BJ (cell line): ENCODE results near the gene PVALEF. TPM values are rescaled to one million over a fixed set of nuclear protein-coding genes. Genes with fewer than 3 reads are reported as not detected.

ENCODE experiments used
- CTCF ChIA-PET: fragments of 350-600 bp; formaldehyde crosslinking; extraction: SDS; loops from one replicate; lab custom pipeline; 2021; ENCODE audit warnings: antibody characterized with exemption, inconsistent platforms; lab: Yijun Ruan, JAX
- POLR2A ChIA-PET: fragments of 300-600 bp; sonication (Branson Sonifier 250); formaldehyde crosslinking; extraction: SDS; loops from one replicate; lab custom pipeline; 2021; ENCODE audit warnings: antibody characterized with exemption; lab: Charles Lee
- DNase-seq: peaks from one replicate; pipeline ENCODE4 v3.0.0-alpha.2; 2011; ENCODE audit warnings: low read depth
- H3K27me3 ChIP-seq: 2 replicates; pipeline ENCODE4 v1.6.0; 2011; ENCODE audit warnings: low read length; ENCODE audit not compliant: control insufficient read depth, insufficient read depth
- H3K36me3 ChIP-seq: 2 replicates; pipeline ENCODE4 v1.5.1; 2011; ENCODE audit warnings: low read length; ENCODE audit not compliant: control insufficient read depth, insufficient read depth
- H3K4me3 ChIP-seq: 2 replicates; pipeline ENCODE4 v1.5.1; 2011; ENCODE audit warnings: low read depth, mild to moderate bottlenecking, control low read depth, low read length
- CTCF ChIP-seq: IDR thresholded peaks from 2 replicates; pipeline ENCODE4 v1.5.1; 2011; ENCODE audit warnings: low read depth, mild to moderate bottlenecking, control low read depth, inconsistent platforms, low read length, moderate library complexity; ENCODE audit not compliant: insufficient read depth
- polyA plus RNA-seq: library from polyadenylated mRNA; depleted of rRNA; stranded (reverse); fragments of >200 nt; gene quantifications from 2 replicates; pipeline ENCODE4 v1.2.3, GENCODE V29; 2011

PVALEF gene
- polyA plus RNA-seq, 1 experiment: not detected

- Histone ChIP-seq H3K36me3 (no peaks in the 10 kb centered on the region), H3K4me3 (no peak overlapping the region), H3K27me3 (peaks cover 2% of the 10 kb centered on the region; the same call in 1 of the 2 replicates)
- DNase-seq: no peak
- no peak for TF ChIP-seq CTCF
- CTCF ChIA-PET: interaction anchor here (1.4 kb wide), 1 partner anchor 24 kb away, joined by 3 read pairs; no protein-coding TSS in a partner anchor
- POLR2A ChIA-PET: no interaction called here
These were observed 43.2 kb upstream of the PVALEF start for GRCh38 chr17:81121841-81122733.

GRCh38 chr17:81123052-81124048 lies 42.0 kb upstream of the PVALEF start:
- no peak for DNase-seq
- Histone ChIP-seq H3K4me3 (no peak overlapping the region), H3K27me3 (peaks cover 2% of the 10 kb centered on the region; the same call in 1 of the 2 replicates), H3K36me3 (no peaks in the 10 kb centered on the region)
- ChIA-PET POLR2A (no interaction called here), CTCF (no interaction called here)
- no peak for TF ChIP-seq CTCF

- no peaks in the 10 kb centered on the region for H3K36me3 ChIP-seq
- DNase-seq: no peak
- CTCF ChIA-PET: no interaction called here
- no peak overlapping the region for H3K4me3 ChIP-seq
- H3K27me3 ChIP-seq: peaks cover 2% of the 10 kb centered on the region; the same call in 1 of the 2 replicates
- POLR2A ChIA-PET: no interaction called here
- TF ChIP-seq CTCF: no peak
These were observed 40.9 kb upstream of the PVALEF start for GRCh38 chr17:81124377-81124776.

GRCh38 chr17:81125573-81126081 lies 39.7 kb upstream of the PVALEF start:
- Histone ChIP-seq H3K27me3 (peaks cover 2% of the 10 kb centered on the region; the same call in 1 of the 2 replicates), H3K4me3 (no peak overlapping the region), H3K36me3 (no peaks in the 10 kb centered on the region)
- POLR2A ChIA-PET: no interaction called here
- DNase-seq: no peak
- CTCF ChIA-PET: interaction anchor here (0.6 to 1.1 kb wide), 2 partner anchors 17 to 91 kb away, joined by 3 read pairs; no protein-coding TSS in a partner anchor
- TF ChIP-seq CTCF: no peak
